HEK293 (cell line): ENCODE results near the gene IFI6.
"Not testable (repeated sequence)": the region's sequence is repeated elsewhere in the genome, so short reads cannot be mapped to it uniquely, and the experiment has no call there.

Experiments used
- CTCF ChIA-PET: fragments of 350-600 bp; formaldehyde crosslinking; extraction: SDS; loops from one replicate; lab custom pipeline; 2021; ENCODE audit warnings: antibody characterized with exemption; lab: Yijun Ruan, JAX
- POLR2A ChIA-PET: fragments of 300-600 bp; formaldehyde crosslinking; extraction: SDS; loops from one replicate; lab custom pipeline; 2020; ENCODE audit warnings: antibody characterized with exemption, inconsistent platforms; lab: Yijun Ruan, JAX
- H3K27ac ChIP-seq: fragments of 200-500 bp; sonication (Bioruptor generic); 2 replicates; pipeline ENCODE4 v1.5.1; 2014; ENCODE audit warnings: low read depth, low read length, control low read depth, inconsistent platforms; ENCODE audit errors: extremely low read depth
- H3K36me3 ChIP-seq, 2 experiments: fragments of 200-500 bp in 1 of 2; sonication (Bioruptor generic) in 1 of 2; 1 replicate in 1 of 2; 2 replicates in 1 of 2; pipeline ENCODE4 v1.5.1; 2014 to 2017; ENCODE audit warnings: inconsistent platforms in 2 of 2, low read length in 2 of 2; ENCODE audit not compliant: control insufficient read depth in 2 of 2, insufficient read depth in 1 of 2
- H3K4me1 ChIP-seq: fragments of 200-500 bp; sonication (Bioruptor generic); 2 replicates; pipeline ENCODE4 v1.5.1; 2014; ENCODE audit warnings: mild to moderate bottlenecking, low read length, inconsistent platforms; ENCODE audit not compliant: control insufficient read depth, insufficient read depth
- H3K4me3 ChIP-seq: 2 replicates; pipeline ENCODE4 v1.5.1; 2011; ENCODE audit warnings: low read depth, mild to moderate bottlenecking, control low read depth, low read length, moderate library complexity
- H3K9me3 ChIP-seq: fragments of 200-500 bp; sonication (Bioruptor generic); 2 replicates; pipeline ENCODE4 v1.5.1; 2014; ENCODE audit warnings: low read depth, low read length, inconsistent platforms; ENCODE audit not compliant: control insufficient read depth, insufficient read depth
- AEBP2 ChIP-seq: fragments of 450-650 bp; formaldehyde crosslinking; IDR thresholded peaks from 2 replicates; pipeline ENCODE4 v1.5.1; 2016; ENCODE audit warnings: missing biosample characterization, missing genetic modification characterization, borderline replicate concordance
- CTCF ChIP-seq: fragments of 450-650 bp; formaldehyde crosslinking; IDR thresholded peaks from 2 replicates; pipeline ENCODE4 v1.5.1; 2016; ENCODE audit warnings: missing biosample characterization, missing genetic modification characterization
- KLF17 ChIP-seq: fragments of 450-650 bp; formaldehyde crosslinking; IDR thresholded peaks from 2 replicates; pipeline ENCODE4 v1.5.1; 2016; ENCODE audit warnings: missing biosample characterization, missing genetic modification characterization
- PRDM10 ChIP-seq: fragments of 450-650 bp; formaldehyde crosslinking; IDR thresholded peaks from 2 replicates; pipeline ENCODE4 v1.5.1; 2016; ENCODE audit warnings: missing biosample characterization, missing genetic modification characterization
- SP7 ChIP-seq: fragments of 450-650 bp; formaldehyde crosslinking; IDR thresholded peaks from 2 replicates; pipeline ENCODE4 v1.5.1; 2016; ENCODE audit warnings: missing biosample characterization, missing genetic modification characterization
- TRIM28 ChIP-seq: IDR thresholded peaks from 2 replicates; pipeline ENCODE4 v1.6.1; 2011; ENCODE audit warnings: low read length, control low read depth, borderline replicate concordance
- ZBTB17 ChIP-seq: fragments of 450-650 bp; formaldehyde crosslinking; IDR thresholded peaks from 2 replicates; pipeline ENCODE4 v1.5.1; 2016; ENCODE audit warnings: missing biosample characterization, missing genetic modification characterization
- ZBTB8A ChIP-seq: fragments of 450-650 bp; formaldehyde crosslinking; IDR thresholded peaks from 2 replicates; pipeline ENCODE4 v1.5.1; 2016; ENCODE audit warnings: missing biosample characterization, missing genetic modification characterization
- ZNF211 ChIP-seq: fragments of 450-650 bp; formaldehyde crosslinking; IDR thresholded peaks from 2 replicates; pipeline ENCODE4 v1.5.1; 2016; ENCODE audit warnings: low read depth, missing biosample characterization, missing genetic modification characterization
- ZNF239 ChIP-seq: fragments of 450-650 bp; formaldehyde crosslinking; IDR thresholded peaks from 2 replicates; pipeline ENCODE4 v1.5.1; 2016; ENCODE audit warnings: missing biosample characterization, missing genetic modification characterization
- ZNF335 ChIP-seq: fragments of 450-650 bp; formaldehyde crosslinking; conservative IDR thresholded peaks from 2 replicates; pipeline ENCODE4 v1.5.1; 2016; ENCODE audit warnings: missing biosample characterization, missing genetic modification characterization
- ZNF48 ChIP-seq: fragments of 450-650 bp; formaldehyde crosslinking; IDR thresholded peaks from 2 replicates; pipeline ENCODE4 v1.5.1; 2016; ENCODE audit warnings: missing biosample characterization, missing genetic modification characterization
- ZNF654 ChIP-seq: fragments of 450-650 bp; formaldehyde crosslinking; IDR thresholded peaks from 2 replicates; pipeline ENCODE4 v1.5.1; 2016; ENCODE audit warnings: low read depth, missing biosample characterization, missing genetic modification characterization
- ZNF768 ChIP-seq: fragments of 450-650 bp; formaldehyde crosslinking; IDR thresholded peaks from 2 replicates; pipeline ENCODE4 v1.5.1; 2018; ENCODE audit warnings: missing biosample characterization, mild to moderate bottlenecking, missing genetic modification characterization

Gene IFI6

GRCh38 chr1:27644369-27645070 lies 27.5 kb downstream of the IFI6 start:
- H3K27ac ChIP-seq: no peak overlapping the region
- no peaks in the 10 kb centered on the region for H3K9me3 ChIP-seq
- no peaks in the 10 kb centered on the region for H3K4me1 ChIP-seq
- H3K4me3 ChIP-seq: no peak overlapping the region
- no peaks in the 10 kb centered on the region for H3K36me3 ChIP-seq
- TF ChIP-seq ZNF768 (peak; percentile 55; the same call in 1 of the 2 replicates), ZNF211 (tag by site-specific recombination) (no peak)
- ChIA-PET CTCF (interaction anchor here (0.5 to 2.4 kb wide), 9 partner anchors 12 to 572 kb away, joined by 3 to 32 read pairs (median 6); no protein-coding TSS in a partner anchor), POLR2A (no interaction called here)

GRCh38 chr1:27643600-27644368 lies 28.2 kb downstream of the IFI6 start:
- ChIA-PET POLR2A (no interaction called here), CTCF (interaction anchor here (0.5 to 2.4 kb wide), 9 partner anchors 13 to 144 kb away, joined by 3 to 32 read pairs (median 6); no protein-coding TSS in a partner anchor)

GRCh38 chr1:27640514-27640913 lies 31.5 kb downstream of the IFI6 start:
- H3K27ac ChIP-seq, H3K4me3 ChIP-seq, H3K36me3 ChIP-seq, H3K9me3 ChIP-seq, H3K4me1 ChIP-seq, POLR2A ChIA-PET: not testable (repeated sequence)
- CTCF ChIA-PET: interaction anchor here (1.3 to 1.9 kb wide), 2 partner anchors 22 to 34 kb away, joined by 3 to 6 read pairs; no protein-coding TSS in a partner anchor

More at GRCh38 chr1:27643600-27644368, 28.2 kb downstream of the IFI6 start:
- no peaks in the 10 kb centered on the region for H3K4me1 ChIP-seq
- no peaks in the 10 kb centered on the region for H3K9me3 ChIP-seq
- no peak overlapping the region for H3K4me3 ChIP-seq
- TF ChIP-seq KLF17 (tag by site-specific recombination) (no peak), ZNF48 (tag by site-specific recombination) (no peak), ZBTB8A (tag by site-specific recombination) (peak; percentile 34; the same call in 1 of the 2 replicates), TRIM28 (peak; percentile 88), ZBTB17 (tag by site-specific recombination) (peak; percentile 37; the same call in 1 of the 2 replicates), SP7 (tag by site-specific recombination) (peak; percentile 27), CTCF (peak; percentile 71; the same call in 1 of the 2 replicates), ZNF654 (tag by site-specific recombination) (peak; percentile 21; the same call in 1 of the 2 replicates), ZNF239 (tag by site-specific recombination) (peak; percentile 50; the same call in 1 of the 2 replicates), ZNF335 (tag by site-specific recombination) (peak; percentile 37), PRDM10 (peak; percentile 96), AEBP2 (tag by site-specific recombination) (no peak)
- H3K27ac ChIP-seq: no peak overlapping the region
- H3K36me3 ChIP-seq: no peaks in the 10 kb centered on the region
